GM23248 (cell line): ENCODE results near the gene KDM6A.

Source experiments
- EZH2 ChIP-seq: fragments of 200-600 bp; sonication (generic); IDR thresholded peaks from 2 replicates; pipeline ENCODE4 v1.6.1; 2018; ENCODE audit warnings: antibody characterized with exemption, mild to moderate bottlenecking; ENCODE audit not compliant: insufficient read depth, poor library complexity, severe bottlenecking
- EZH2phosphoT487 ChIP-seq: fragments of 200-600 bp; sonication (generic); IDR thresholded peaks from 2 replicates; pipeline ENCODE4 v1.6.1; 2018; ENCODE audit warnings: antibody characterized with exemption, moderate library complexity, mild to moderate bottlenecking, low read depth; ENCODE audit not compliant: insufficient read depth

DNA sequence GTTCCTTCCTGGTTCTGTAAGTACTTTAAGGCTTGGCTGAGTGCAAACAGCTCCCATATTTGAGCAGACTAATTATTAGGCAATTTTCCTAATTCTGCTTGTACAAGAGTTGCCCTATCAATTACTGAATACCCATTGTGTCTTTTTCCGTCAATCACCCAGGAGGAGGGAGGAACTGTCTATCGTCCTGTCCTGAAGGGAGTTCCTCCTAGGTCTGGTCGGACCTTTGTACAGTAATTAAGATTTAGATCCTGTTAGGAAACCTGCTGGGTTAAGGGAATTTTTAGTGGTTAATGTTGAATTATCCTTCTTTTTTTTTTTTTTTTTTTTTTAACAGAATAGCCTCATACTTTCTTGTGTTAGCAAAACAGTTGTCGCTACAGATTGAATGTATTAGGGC is 130.1 kb downstream of the KDM6A start:
- TF ChIP-seq EZH2 (no peak), EZH2phosphoT487 (no peak)
